DMS53 (cell line): ENCODE measurements around the gene APLP1.
"Not testable (repeated sequence)": the region's sequence is repeated elsewhere in the genome, so short reads cannot be mapped to it uniquely, and the experiment has no call there.

Experiments
- DNase-seq: peaks from one replicate; lab custom pipeline; 2025; lab: John Stamatoyannopoulos, UW

The APLP1 gene

GRCh38 chr19:35868172-35868822 is at the start of gene APLP1:
APLP1 (plus strand) TSS chr19:35868574; CDS start chr19:35868637, 63 bp downstream.
- peak; percentile 93 for DNase-seq

- DNase-seq, result no peak
These were observed 45.8 kb upstream of the APLP1 start for GRCh38 chr19:35822579-35822978.

GRCh38 chr19:35824150-35824549 is 44.2 kb upstream of the APLP1 start:
- no peak for DNase-seq

GRCh38 chr19:35828692-35829301 is 39.6 kb upstream of the APLP1 start:
- peak; percentile 38 for DNase-seq

- no peak for DNase-seq
These were observed 37.4 kb upstream of the APLP1 start for GRCh38 chr19:35830986-35831385.

DNA sequence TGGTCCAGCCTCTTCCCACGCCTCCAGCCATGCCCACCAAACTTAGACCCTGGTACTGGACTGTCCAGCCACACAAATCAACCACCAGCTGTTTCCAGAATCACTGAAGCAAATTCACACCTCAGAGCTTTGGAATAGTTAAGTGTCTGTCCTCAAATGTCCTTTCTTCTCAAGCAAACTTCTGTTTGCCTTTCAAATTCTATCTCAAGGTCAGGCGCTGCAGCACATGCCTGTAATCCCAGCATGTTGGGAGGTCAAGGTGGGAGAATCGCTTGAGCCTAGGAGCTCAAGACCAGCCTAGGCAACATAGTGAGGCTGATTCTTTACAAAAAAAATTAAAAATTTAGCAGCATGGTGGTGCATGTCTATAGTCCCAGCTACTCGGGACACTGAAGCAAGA is 36.3 kb upstream of the APLP1 start:
- DNase-seq, result no peak

- DNase-seq, result no peak
These were observed 34.4 kb upstream of the APLP1 start for GRCh38 chr19:35833972-35834371.

DNA sequence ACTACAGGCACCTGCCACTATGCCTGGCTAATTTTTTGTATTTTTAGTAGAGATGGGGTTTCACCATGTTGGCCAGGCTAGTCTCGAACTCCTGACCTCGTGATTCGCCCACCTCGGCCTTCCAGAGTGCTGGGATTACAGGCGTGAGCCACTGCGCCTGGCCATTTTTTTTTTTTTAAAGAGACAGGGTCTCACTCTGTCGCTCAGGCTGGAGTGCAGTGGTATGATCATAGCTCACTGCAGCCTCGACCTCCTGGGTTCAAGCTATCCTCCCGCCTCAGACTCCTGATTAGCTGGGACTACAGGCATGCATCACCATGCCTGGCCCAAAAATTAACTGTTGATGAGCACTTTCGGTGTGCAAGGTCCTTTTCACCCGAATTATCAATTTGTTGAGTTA is 32.3 kb upstream of the APLP1 start:
- DNase-seq, result not testable (repeated sequence)

GRCh38 chr19:35841961-35842595 is 26.3 kb upstream of the APLP1 start:
- DNase-seq, result no peak

- no peak for DNase-seq
These were observed 25.6 kb upstream of the APLP1 start for GRCh38 chr19:35842666-35843272.

DNA sequence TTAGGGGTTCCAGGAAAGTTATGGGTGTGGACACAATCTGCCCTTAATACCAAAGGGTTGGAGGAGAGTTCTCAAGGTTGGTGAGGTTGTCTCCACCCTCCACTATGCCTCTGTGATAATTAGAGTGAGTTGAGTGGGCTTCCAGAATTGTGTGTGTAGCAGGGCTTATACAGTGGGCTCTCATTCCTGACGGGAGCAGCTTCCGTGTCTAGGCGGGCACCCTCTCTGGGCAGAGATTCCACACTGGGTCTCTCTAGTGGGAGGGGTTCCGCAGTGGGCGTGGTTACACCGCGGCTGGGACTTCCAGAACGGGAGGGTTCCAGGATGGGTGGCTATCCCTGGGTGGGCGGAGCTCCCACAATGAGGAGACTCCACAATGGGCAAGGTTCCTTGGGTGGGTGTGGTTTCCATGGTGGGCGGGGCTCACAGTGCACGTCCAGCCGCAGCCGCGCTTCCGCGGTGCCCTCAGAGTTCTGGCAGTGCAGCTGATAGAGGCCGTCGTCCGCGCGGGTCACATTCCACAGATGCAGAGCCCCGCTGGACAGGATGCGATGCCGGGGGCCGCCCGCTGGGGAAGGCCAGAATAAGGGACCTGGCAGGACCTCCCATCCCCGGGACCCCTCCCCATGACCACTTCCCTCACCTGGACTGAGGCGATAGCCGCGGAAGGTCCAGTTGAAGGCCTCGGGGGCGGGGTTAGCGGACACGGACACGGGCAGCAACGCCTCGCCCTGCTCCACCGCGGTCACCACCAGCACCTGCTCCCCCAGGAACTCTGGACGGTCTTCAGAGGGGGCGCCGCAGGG is 24.5 kb upstream of the APLP1 start:
- DNase-seq, result peak; percentile 95

GRCh38 chr19:35844482-35845214 is 23.7 kb upstream of the APLP1 start:
- no peak for DNase-seq

DNA sequence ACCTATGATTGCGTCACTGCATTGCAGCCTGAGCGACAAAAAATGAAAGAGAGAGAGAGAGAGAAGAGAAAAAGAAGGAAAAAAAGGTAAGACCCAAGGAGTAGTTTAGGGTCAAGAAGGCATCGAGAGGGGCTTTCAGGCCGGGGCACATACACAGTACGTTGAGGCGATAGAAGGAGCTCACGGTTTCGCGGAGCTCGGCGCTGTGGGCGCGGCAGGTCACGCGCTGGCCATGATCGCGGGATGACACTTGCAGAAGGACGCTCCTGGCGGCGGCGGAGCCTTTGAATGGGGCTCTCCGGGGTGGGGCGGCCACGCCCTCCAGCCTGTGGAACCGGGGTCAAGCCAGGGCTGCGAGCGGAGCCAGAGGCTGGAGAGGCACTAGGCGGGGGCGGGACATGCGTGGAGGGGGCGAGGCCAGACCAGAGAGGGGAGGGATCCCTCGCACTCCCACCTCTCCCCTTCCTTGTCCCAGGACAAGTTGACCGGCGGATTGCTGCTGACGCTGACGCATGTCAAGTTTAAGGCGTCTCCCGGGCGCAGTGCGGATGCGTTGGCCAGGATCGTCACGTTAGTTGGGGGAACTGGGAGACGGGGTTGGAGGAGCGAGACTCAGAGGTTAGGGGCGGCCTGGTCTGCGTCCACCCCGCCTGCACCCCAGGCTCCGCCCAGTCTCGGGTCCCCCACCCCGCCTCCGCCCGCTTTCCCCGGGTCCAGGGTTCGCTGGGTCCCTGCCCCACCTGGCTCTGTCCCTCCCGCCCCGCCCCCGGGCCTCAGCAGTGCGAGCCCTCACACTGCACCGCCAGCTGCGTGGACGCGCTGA is 22.9 kb upstream of the APLP1 start:
- DNase-seq, result peak; percentile 93

- peak; percentile 84 for DNase-seq
These were observed 22.2 kb upstream of the APLP1 start for GRCh38 chr19:35846038-35846668.

DNA sequence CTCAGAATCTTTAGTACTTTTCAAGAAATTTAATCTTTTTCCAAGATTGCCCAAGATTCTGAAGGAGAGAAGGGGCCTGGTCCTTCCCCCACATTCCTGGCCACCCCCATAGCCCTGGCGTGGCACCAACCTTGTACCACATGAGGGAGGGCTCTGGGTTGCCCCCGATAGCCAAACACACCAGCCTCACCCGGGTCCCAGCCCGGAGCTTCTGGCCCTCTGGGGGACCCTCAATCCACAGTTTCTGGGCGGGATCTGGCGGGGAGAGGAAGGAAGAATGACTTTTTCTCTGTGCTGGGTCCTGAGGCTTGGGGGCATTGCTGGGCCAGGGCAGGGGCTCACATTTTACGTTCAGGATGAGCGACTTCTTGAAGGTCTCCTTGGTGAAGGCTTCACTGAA is 20.5 kb upstream of the APLP1 start:
- no peak for DNase-seq

- DNase-seq, result no peak
These were observed 19.9 kb upstream of the APLP1 start for GRCh38 chr19:35848486-35848885.

GRCh38 chr19:35848919-35849505 is 19.4 kb upstream of the APLP1 start:
- no peak for DNase-seq

DNA sequence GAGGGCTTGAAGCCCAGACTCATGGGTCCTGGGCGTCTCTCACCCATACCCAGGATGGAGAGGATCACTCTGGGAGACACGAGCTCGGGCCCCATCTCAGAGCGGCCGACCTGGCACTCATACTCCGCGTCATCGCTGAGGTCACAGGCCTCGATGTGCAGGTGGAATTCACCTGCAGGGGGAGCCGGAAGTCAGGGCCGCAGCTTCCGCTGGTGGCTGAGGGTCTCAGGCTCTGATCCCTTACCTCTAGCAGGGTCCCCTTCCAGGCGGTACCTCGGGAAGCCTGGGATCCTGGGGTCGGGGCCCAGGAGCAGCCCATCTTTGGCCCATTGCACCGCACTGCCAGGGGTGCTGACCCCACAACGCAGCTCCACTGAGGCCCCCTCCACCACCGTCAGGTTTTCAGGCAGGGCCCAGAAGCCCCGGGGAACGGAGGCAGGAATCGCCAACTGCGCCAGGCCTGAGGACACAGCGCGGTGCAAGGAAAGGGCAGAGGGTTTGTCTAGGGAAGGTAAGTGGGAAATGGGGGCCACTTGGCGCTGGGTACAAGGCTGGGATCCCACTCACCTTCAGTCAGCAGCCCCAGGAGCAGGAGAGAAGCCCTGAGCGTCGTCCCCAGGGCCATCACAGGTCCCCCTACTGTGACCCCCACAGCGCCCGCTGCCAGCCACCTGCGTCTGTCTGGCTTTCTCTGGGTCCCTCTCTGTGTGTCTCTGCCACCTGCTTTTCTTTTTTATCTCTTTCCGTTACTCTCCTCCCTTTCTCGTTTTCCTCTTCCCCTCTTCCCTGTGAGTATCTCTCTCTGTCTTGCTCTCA is 17.0 kb upstream of the APLP1 start:
- peak; percentile 53 for DNase-seq
